Measurements from ENCODE around the gene RBM33.
"Not testable (repeated sequence)": the region's sequence is repeated elsewhere in the genome, so short reads cannot be mapped to it uniquely, and the experiment has no call there.

RBM33 gene

DNA sequence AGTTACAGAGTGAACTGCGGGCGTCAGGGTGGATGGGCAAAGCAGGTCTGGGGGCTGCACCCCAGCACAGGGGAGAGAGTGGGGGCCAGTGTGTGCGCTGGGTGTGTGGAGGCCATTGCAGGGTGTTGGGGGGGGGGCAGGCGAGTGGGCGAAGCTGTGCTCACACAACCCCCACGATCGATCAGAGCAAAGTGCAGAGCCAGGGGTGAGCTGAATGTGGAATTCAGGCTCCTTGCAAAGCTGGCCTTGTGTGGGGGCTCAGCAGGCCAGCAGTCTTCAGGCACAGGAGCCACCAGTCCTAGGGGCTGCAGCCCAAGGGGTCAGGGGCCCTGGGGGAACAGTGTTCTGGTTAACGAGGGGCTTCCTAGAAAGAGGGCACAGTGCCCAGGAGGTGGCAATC lies 168.7 kb downstream of the RBM33 start:
- DNase-seq, result no peak

GRCh38 chr7:155813546-155814315 lies 169.3 kb downstream of the RBM33 start:
- no peak for DNase-seq

- no peak for DNase-seq
These were observed 170.1 kb downstream of the RBM33 start for GRCh38 chr7:155814316-155815276.

GRCh38 chr7:155815332-155816191 lies 171.1 kb downstream of the RBM33 start:
- DNase-seq, result no peak

- no peak for DNase-seq
These were observed 171.7 kb downstream of the RBM33 start for GRCh38 chr7:155816192-155816508.

DNA sequence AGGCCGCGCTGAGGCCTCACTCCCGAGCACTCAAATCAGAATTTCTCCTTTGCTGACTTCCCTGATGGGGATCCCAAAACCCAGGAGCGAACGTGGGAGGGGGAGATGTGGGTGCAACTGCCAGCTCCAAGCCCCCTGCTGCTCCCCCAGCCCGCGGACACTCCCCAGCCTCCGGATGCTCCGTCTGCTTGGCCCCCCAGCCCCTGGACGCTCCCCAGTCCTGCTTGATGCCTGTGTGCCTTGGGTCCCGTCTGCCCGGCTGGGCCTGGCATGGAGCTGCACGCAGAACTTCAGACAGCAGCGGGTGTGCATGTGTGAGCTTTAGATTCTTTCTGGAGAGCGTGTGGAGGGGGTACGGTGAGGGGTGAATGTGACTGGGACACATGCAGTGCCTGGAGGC lies 172.5 kb downstream of the RBM33 start:
- DNase-seq, result no peak

- not testable (repeated sequence) for DNase-seq
These were observed 173.1 kb downstream of the RBM33 start for GRCh38 chr7:155817515-155817914.

DNA sequence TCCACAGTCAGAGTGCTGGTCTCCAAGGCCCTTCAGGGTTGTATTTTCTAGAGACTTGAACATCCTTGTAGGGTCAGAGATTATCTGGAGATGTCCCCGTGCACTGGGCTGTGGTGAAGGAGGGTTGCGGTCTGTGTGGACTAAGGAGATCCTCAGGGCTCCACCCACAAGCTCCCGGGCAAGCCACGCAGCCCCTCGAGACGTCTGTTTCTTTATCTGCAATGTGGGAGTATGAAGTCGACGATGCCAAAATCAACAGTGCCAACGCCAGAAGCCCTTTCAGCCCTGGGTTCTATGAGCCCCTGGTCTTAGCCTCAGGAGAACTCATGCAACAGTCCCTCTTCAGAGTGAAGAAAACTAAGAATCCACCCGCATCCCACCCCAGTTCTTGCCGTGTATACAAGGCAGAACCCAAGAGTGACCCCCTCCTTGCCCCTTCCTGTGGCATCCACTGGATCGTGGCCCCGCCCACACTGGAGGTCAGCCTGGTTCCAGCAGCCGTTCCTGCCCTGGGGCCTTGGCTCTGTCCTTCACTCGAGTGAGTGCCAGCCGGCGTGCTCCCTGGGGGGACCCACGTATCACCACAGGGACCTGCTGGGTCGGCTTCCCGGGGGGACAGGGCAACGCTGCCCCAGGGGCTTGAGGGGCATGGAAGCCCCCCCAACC lies 173.8 kb downstream of the RBM33 start:
- no peak for DNase-seq

- no peak for DNase-seq
These were observed 174.3 kb downstream of the RBM33 start for GRCh38 chr7:155818820-155819168.

GRCh38 chr7:155819186-155819585 lies 174.7 kb downstream of the RBM33 start:
- DNase-seq, result no peak

- no peak for DNase-seq
These were observed 175.8 kb downstream of the RBM33 start for GRCh38 chr7:155820246-155820645.

DNA sequence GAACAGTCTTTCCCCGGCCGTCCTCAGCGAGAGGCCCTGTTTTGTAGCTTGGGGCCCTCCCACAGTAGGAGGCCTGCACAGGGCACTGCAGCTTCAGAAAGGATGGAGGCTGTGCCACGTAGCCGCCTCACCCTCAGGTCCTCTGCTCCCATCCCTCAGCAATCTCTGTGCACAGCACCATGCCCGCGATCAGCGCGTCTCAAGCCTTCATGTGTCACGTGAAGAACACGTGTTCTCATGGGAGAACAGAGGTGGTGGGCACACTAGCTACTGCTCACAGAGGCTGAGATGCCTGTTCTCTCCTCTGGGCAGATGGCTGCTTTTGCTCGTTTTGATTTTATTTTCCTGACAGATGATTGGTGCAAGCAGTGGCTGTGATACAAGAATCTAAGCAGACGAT lies 176.3 kb downstream of the RBM33 start:
- DNase-seq, result no peak

GRCh38 chr7:155821851-155822250 lies 177.4 kb downstream of the RBM33 start:
- DNase-seq, result no peak

- DNase-seq, result no peak
These were observed 179.9 kb downstream of the RBM33 start for GRCh38 chr7:155824227-155824886.

DNA sequence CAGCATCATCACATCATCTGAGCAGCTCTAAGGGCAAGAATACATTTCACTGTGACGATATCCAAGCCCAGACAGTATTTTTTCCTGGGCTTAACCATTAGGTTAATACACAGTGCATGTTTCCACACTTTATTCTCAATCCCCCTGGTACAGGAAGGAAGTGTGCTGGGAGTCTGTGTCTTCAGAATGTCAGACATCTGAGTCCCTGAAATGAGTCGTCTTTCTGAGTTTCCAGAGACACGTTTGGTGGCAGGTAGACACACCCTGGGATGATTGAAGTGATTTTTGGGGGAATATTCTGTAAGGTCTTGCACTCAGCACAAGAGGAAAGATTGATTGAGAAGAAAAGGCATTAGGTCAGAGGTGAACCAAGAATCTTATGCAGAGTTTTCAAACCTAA lies 180.9 kb downstream of the RBM33 start:
- no peak for DNase-seq

DNA sequence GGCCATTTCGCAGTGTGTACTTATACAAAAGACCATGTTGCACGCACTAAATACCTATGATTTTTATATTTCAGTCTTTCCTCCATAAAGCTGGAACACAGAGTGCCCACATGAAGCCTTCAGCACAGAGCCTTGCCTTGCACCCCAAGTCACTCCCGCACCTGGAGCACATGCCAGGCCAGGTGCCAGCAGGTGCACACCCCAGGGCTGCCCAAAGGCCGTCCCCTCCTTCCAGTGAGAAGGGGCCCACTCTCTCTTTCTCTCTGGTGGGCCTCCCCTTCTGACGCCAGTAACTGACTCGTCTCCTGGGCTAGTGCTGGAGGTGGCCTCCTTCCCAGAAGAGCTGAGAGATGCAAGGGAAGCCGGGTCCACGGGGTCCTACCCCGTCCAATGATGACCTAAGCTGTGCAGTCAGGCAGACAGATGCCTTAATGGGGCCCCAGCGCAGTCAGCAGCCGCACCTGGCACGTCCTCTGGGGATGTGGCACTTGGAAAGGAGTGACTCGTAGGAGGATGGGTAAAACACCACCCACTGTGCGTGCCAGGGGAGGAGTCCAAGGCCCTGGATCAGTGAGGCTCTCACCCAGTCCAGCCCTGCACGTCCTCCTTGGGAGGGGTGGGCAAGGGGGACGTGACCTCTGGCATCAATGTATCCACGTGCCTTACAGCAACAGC lies 185.5 kb downstream of the RBM33 start:
- no peak for DNase-seq
